ENCODE measurements around the gene SMIM31.
A peak's percentile ranks its signal among the peaks of the same experiment; 100 is the strongest.

SMIM31 gene

GRCh38 chr4:164731827-164732474 is 22.0 kb upstream of the SMIM31 start:
- ChIA-PET CTCF (interaction anchor here (0.6 to 2.2 kb wide), 6 partner anchors 10 to 400 kb away, joined by 3 to 5 read pairs (median 3); no protein-coding TSS in a partner anchor), POLR2A (no interaction called here)
- DNase-seq (ENCODE audit: extremely low spot score) = peak; percentile 68
- no peak for TF ChIP-seq NFRKB (IDR thresholded peaks at IDR 0.05)
- no peak for TF ChIP-seq ZNF384 (IDR thresholded peaks at IDR 0.05)
- TF ChIP-seq CTBP1 (IDR thresholded peaks at IDR 0.05; ENCODE audit: borderline replicate concordance) = no peak
- no peak for TF ChIP-seq ARNT (IDR thresholded peaks at IDR 0.05)
- TF ChIP-seq ELF4 (IDR thresholded peaks at IDR 0.05) = no peak
- no peak for TF ChIP-seq FOXM1 (IDR thresholded peaks at IDR 0.05; ENCODE audit: borderline replicate concordance)
- TF ChIP-seq LEF1 (IDR thresholded peaks at IDR 0.05; ENCODE audit: borderline replicate concordance) = no peak
- TF ChIP-seq HDGF (IDR thresholded peaks at IDR 0.05; ENCODE audit: borderline replicate concordance) = no peak
- no peak for TF ChIP-seq FOXK2 (IDR thresholded peaks at IDR 0.05)
- no peak for TF ChIP-seq SP1 (IDR thresholded peaks at IDR 0.05)
- no peak for TF ChIP-seq TARDBP (IDR thresholded peaks at IDR 0.05)
- no peak for TF ChIP-seq SUZ12 (IDR thresholded peaks at IDR 0.05)
- no peak for TF ChIP-seq L3MBTL2 (conservative IDR thresholded peaks at IDR 0.05)
- TF ChIP-seq BHLHE40 (IDR thresholded peaks at IDR 0.05; ENCODE audit: borderline replicate concordance) = no peak
- TF ChIP-seq, protein P1, sequence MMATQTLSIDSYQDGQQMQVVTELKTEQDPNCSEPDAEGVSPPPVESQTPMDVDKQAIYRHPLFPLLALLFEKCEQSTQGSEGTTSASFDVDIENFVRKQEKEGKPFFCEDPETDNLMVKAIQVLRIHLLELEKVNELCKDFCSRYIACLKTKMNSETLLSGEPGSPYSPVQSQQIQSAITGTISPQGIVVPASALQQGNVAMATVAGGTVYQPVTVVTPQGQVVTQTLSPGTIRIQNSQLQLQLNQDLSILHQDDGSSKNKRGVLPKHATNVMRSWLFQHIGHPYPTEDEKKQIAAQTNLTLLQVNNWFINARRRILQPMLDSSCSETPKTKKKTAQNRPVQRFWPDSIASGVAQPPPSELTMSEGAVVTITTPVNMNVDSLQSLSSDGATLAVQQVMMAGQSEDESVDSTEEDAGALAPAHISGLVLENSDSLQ (IDR thresholded peaks at IDR 0.05) = no peak
- no peak for TF ChIP-seq FOXA1 (IDR thresholded peaks at IDR 0.05)

DNA sequence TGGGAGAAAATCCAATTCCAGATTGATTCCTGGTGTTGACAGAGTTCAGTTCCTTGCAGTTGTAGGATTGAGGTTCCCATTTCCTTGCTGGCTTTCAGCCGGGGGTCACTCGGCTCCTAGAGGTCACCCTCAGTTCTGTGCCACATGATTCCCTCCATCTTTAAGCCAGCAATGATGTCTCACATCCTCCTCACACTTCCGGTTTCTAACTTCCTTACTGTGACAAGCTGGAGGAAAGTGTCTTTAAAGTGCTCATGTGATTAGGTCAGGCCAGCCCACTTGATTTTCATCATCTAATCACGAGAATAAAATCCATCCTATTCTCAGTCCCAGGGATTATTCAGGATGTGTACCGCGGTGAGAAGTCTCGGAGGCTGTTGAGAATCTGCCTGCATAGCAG is 19.4 kb upstream of the SMIM31 start:
- ChIA-PET CTCF (no interaction called here), POLR2A (no interaction called here)
- no peak for DNase-seq (ENCODE audit: extremely low spot score)
- TF ChIP-seq FOXK2 (IDR thresholded peaks at IDR 0.05) = no peak
- no peak for TF ChIP-seq TARDBP (IDR thresholded peaks at IDR 0.05)
- TF ChIP-seq, protein P1 (IDR thresholded peaks at IDR 0.05) = no peak
- TF ChIP-seq SP1 (IDR thresholded peaks at IDR 0.05) = no peak
- TF ChIP-seq HDGF (IDR thresholded peaks at IDR 0.05; ENCODE audit: borderline replicate concordance) = no peak
- TF ChIP-seq L3MBTL2 (conservative IDR thresholded peaks at IDR 0.05) = no peak
- no peak for TF ChIP-seq NFRKB (IDR thresholded peaks at IDR 0.05)
- no peak for TF ChIP-seq ELF4 (IDR thresholded peaks at IDR 0.05)
- TF ChIP-seq SUZ12 (IDR thresholded peaks at IDR 0.05) = no peak
- no peak for TF ChIP-seq FOXA1 (IDR thresholded peaks at IDR 0.05)
- TF ChIP-seq LEF1 (IDR thresholded peaks at IDR 0.05; ENCODE audit: borderline replicate concordance) = no peak
- no peak for TF ChIP-seq FOXM1 (IDR thresholded peaks at IDR 0.05; ENCODE audit: borderline replicate concordance)

GRCh38 chr4:164748375-164748774 is 5.6 kb upstream of the SMIM31 start:
- POLR2A ChIA-PET = no interaction called here
- TF ChIP-seq SP1 (IDR thresholded peaks at IDR 0.05) = no peak
- no peak for TF ChIP-seq SUZ12 (IDR thresholded peaks at IDR 0.05)
- no peak for TF ChIP-seq FOXM1 (IDR thresholded peaks at IDR 0.05; ENCODE audit: borderline replicate concordance)
- no peak for TF ChIP-seq NFRKB (IDR thresholded peaks at IDR 0.05)
- TF ChIP-seq HDGF (IDR thresholded peaks at IDR 0.05; ENCODE audit: borderline replicate concordance) = no peak
- TF ChIP-seq ELF4 (IDR thresholded peaks at IDR 0.05) = no peak
- TF ChIP-seq FOXA1 (IDR thresholded peaks at IDR 0.05) = no peak
- no peak for TF ChIP-seq L3MBTL2 (conservative IDR thresholded peaks at IDR 0.05)
- TF ChIP-seq, protein P1 (IDR thresholded peaks at IDR 0.05) = no peak
- no peak for TF ChIP-seq CTBP1 (IDR thresholded peaks at IDR 0.05; ENCODE audit: borderline replicate concordance)
- TF ChIP-seq BHLHE40 (IDR thresholded peaks at IDR 0.05; ENCODE audit: borderline replicate concordance) = no peak
- TF ChIP-seq ARNT (IDR thresholded peaks at IDR 0.05) = no peak
- TF ChIP-seq TARDBP (IDR thresholded peaks at IDR 0.05) = no peak
- no peak for TF ChIP-seq ZNF384 (IDR thresholded peaks at IDR 0.05)
- TF ChIP-seq LEF1 (IDR thresholded peaks at IDR 0.05; ENCODE audit: borderline replicate concordance) = no peak
- no peak for TF ChIP-seq FOXK2 (IDR thresholded peaks at IDR 0.05)
- DNase-seq (ENCODE audit: extremely low spot score) = no peak
- CTCF ChIA-PET = no interaction called here

DNA sequence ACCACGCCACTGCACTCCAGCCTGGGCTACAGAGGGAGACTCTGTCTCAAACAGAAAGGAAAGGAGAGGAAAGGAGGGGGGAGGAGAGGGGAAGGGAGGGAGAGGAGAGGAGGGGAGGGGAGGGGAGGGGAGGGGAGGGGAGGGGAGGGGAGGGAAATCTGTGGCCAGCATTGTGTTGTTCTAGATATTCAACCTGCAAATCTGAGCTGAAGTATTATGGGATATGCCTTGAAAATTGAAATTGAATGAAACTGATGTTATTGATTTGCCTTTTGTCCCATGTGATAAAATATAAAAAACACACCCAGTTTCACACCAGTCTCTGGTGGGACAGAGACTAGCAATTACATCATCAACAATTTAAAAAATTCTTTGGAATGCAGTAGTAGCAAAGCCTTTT is 1.5 kb downstream of the SMIM31 start:
- no peak for DNase-seq (ENCODE audit: extremely low spot score)
- ChIA-PET POLR2A (no interaction called here), CTCF (no interaction called here)
- TF ChIP-seq ZNF384 (IDR thresholded peaks at IDR 0.05) = no peak
- no peak for TF ChIP-seq NFRKB (IDR thresholded peaks at IDR 0.05)
- TF ChIP-seq FOXM1 (IDR thresholded peaks at IDR 0.05; ENCODE audit: borderline replicate concordance) = no peak
- no peak for TF ChIP-seq HDGF (IDR thresholded peaks at IDR 0.05; ENCODE audit: borderline replicate concordance)
- TF ChIP-seq FOXA1 (IDR thresholded peaks at IDR 0.05) = no peak
- no peak for TF ChIP-seq CTBP1 (IDR thresholded peaks at IDR 0.05; ENCODE audit: borderline replicate concordance)
- TF ChIP-seq LEF1 (IDR thresholded peaks at IDR 0.05; ENCODE audit: borderline replicate concordance) = no peak
- TF ChIP-seq FOXK2 (IDR thresholded peaks at IDR 0.05) = no peak
- no peak for TF ChIP-seq ELF4 (IDR thresholded peaks at IDR 0.05)
- no peak for TF ChIP-seq ARNT (IDR thresholded peaks at IDR 0.05)
- no peak for TF ChIP-seq SUZ12 (IDR thresholded peaks at IDR 0.05)
- no peak for TF ChIP-seq L3MBTL2 (conservative IDR thresholded peaks at IDR 0.05)
- no peak for TF ChIP-seq BHLHE40 (IDR thresholded peaks at IDR 0.05; ENCODE audit: borderline replicate concordance)

DNA sequence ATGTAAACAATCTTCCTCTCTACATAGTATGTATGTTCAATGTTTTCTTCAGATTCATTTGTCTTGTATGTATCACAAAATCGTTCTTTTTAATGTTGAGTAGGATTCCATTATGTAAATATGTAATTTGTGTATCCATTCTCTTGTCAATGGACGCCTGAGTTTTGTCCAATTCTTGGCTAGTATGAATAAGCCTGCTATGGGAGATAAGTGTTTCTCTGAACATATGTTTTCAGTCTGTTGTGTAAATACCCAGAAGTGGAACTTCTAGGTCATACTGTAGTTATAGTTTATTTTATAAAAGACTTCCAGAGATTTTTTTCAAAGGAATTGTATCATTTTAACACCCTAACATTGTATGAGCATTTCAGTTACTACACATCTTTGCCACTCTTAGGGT is 2.8 kb downstream of the SMIM31 start:
- ChIA-PET POLR2A (no interaction called here), CTCF (no interaction called here)
- DNase-seq (ENCODE audit: extremely low spot score) = no peak
- TF ChIP-seq CTBP1 (IDR thresholded peaks at IDR 0.05; ENCODE audit: borderline replicate concordance) = no peak
- no peak for TF ChIP-seq TARDBP (IDR thresholded peaks at IDR 0.05)
- TF ChIP-seq SUZ12 (IDR thresholded peaks at IDR 0.05) = no peak
- TF ChIP-seq SP1 (IDR thresholded peaks at IDR 0.05) = no peak
- TF ChIP-seq FOXK2 (IDR thresholded peaks at IDR 0.05) = no peak
- no peak for TF ChIP-seq ELF4 (IDR thresholded peaks at IDR 0.05)

GRCh38 chr4:164761241-164761640 is 7.3 kb downstream of the SMIM31 start:
- TF ChIP-seq ARNT (IDR thresholded peaks at IDR 0.05) = no peak
- TF ChIP-seq, protein P1 (IDR thresholded peaks at IDR 0.05) = no peak
- TF ChIP-seq FOXM1 (IDR thresholded peaks at IDR 0.05; ENCODE audit: borderline replicate concordance) = no peak
- no peak for TF ChIP-seq SP1 (IDR thresholded peaks at IDR 0.05)
- TF ChIP-seq ZNF384 (IDR thresholded peaks at IDR 0.05) = no peak
- no peak for TF ChIP-seq TARDBP (IDR thresholded peaks at IDR 0.05)
- TF ChIP-seq SUZ12 (IDR thresholded peaks at IDR 0.05) = no peak
- TF ChIP-seq HDGF (IDR thresholded peaks at IDR 0.05; ENCODE audit: borderline replicate concordance) = no peak
- no peak for TF ChIP-seq L3MBTL2 (conservative IDR thresholded peaks at IDR 0.05)
- no peak for TF ChIP-seq BHLHE40 (IDR thresholded peaks at IDR 0.05; ENCODE audit: borderline replicate concordance)
- no peak for TF ChIP-seq FOXK2 (IDR thresholded peaks at IDR 0.05)
- TF ChIP-seq FOXA1 (IDR thresholded peaks at IDR 0.05) = no peak
- no peak for TF ChIP-seq ELF4 (IDR thresholded peaks at IDR 0.05)
- no peak for TF ChIP-seq LEF1 (IDR thresholded peaks at IDR 0.05; ENCODE audit: borderline replicate concordance)
- POLR2A ChIA-PET = no interaction called here
- CTCF ChIA-PET = no interaction called here
- DNase-seq (ENCODE audit: extremely low spot score) = no peak

All from HEK293T (cell line).